Measurements from ENCODE around the gene ZNF396. TPM values are rescaled to one million over a fixed set of nuclear protein-coding genes. Genes with fewer than 3 reads are reported as not detected.

ZNF396 gene
- total and polyA plus RNA-seq, 9 of the 15 experiments (the other 6 are each of a cell fraction or from before 2014, with no cell fraction given): 0.73 to 2.3 (median 1.9) TPM

DNA sequence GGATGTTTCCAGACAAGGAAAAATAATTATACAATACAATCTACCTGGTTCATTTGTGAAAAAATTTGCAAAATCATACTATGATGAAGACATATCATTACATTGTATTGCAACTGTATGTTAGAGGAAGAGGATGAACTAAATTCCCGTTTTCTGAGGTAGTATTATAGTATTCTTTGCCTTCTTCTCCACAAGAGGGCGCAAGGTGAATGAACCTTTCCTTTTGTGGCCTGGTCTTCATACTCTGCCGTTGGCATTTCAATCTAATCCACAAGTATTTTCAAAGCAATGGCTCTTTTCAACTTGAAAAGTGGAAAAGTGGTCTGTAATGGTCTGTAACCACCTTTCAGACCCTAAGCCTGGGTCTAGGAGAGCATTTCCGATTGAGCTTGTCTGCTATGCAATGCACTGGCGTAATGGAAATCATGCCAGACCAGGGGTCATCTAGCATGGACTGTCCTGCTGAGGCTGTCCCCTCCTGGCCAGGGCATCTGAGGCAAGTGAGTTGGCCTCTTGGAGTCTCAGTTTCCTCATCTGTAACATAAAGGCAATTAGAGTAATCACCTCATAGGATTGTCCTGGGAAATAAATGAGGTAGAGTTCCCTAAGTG, 30.8 kb upstream of the ZNF396 start (continued):
- TF ChIP-seq, protein P1, sequence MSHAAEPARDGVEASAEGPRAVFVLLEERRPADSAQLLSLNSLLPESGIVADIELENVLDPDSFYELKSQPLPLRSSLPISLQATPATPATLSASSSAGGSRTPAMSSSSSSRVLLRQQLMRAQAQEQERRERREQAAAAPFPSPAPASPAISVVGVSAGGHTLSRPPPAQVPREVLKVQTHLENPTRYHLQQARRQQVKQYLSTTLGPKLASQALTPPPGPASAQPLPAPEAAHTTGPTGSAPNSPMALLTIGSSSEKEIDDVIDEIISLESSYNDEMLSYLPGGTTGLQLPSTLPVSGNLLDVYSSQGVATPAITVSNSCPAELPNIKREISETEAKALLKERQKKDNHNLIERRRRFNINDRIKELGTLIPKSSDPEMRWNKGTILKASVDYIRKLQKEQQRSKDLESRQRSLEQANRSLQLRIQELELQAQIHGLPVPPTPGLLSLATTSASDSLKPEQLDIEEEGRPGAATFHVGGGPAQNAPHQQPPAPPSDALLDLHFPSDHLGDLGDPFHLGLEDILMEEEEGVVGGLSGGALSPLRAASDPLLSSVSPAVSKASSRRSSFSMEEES (CRISPR knock-in tag; IDR thresholded peaks at IDR 0.05): no peak
- TF ChIP-seq HMG20A (CRISPR knock-in tag; conservative IDR thresholded peaks at IDR 0.05): no peak
- TF ChIP-seq, protein P2, sequence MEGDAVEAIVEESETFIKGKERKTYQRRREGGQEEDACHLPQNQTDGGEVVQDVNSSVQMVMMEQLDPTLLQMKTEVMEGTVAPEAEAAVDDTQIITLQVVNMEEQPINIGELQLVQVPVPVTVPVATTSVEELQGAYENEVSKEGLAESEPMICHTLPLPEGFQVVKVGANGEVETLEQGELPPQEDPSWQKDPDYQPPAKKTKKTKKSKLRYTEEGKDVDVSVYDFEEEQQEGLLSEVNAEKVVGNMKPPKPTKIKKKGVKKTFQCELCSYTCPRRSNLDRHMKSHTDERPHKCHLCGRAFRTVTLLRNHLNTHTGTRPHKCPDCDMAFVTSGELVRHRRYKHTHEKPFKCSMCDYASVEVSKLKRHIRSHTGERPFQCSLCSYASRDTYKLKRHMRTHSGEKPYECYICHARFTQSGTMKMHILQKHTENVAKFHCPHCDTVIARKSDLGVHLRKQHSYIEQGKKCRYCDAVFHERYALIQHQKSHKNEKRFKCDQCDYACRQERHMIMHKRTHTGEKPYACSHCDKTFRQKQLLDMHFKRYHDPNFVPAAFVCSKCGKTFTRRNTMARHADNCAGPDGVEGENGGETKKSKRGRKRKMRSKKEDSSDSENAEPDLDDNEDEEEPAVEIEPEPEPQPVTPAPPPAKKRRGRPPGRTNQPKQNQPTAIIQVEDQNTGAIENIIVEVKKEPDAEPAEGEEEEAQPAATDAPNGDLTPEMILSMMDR (IDR thresholded peaks at IDR 0.05 in 2 of 3, conservative IDR thresholded peaks at IDR 0.05 in 1 of 3; ENCODE audit: insufficient read depth in 2 of 3, low read depth in 1 of 3, low read length in 3 of 3): peak; percentile 69 to 91 (median 84)
- peak; percentile 84 for TF ChIP-seq SMC3 (conservative IDR thresholded peaks at IDR 0.05; ENCODE audit: insufficient read depth, low read depth, low read length)
- TF ChIP-seq CEBPG (CRISPR knock-in tag; IDR thresholded peaks at IDR 0.05): no peak
- 0 out of 4 replicates have a peak, but pooled peaks of 1 of the 2 experiments have one; percentile 18 for TF ChIP-seq CEBPG (tag; conservative IDR thresholded peaks at IDR 0.05 in 1 of 2, IDR thresholded peaks at IDR 0.05 in 1 of 2)
- TF ChIP-seq GATAD2B (IDR thresholded peaks at IDR 0.05; ENCODE audit: borderline replicate concordance): peak; percentile 37; the same call in 1 of the 2 replicates
- TF ChIP-seq MAFG (tag; conservative IDR thresholded peaks at IDR 0.05): 0 out of 2 replicates have a peak, but pooled peaks have one; percentile 27
- TF ChIP-seq, protein P3, sequence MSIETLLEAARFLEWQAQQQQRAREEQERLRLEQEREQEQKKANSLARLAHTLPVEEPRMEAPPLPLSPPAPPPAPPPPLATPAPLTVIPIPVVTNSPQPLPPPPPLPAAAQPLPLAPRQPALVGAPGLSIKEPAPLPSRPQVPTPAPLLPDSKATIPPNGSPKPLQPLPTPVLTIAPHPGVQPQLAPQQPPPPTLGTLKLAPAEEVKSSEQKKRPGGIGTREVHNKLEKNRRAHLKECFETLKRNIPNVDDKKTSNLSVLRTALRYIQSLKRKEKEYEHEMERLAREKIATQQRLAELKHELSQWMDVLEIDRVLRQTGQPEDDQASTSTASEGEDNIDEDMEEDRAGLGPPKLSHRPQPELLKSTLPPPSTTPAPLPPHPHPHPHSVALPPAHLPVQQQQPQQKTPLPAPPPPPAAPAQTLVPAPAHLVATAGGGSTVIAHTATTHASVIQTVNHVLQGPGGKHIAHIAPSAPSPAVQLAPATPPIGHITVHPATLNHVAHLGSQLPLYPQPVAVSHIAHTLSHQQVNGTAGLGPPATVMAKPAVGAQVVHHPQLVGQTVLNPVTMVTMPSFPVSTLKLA (conservative IDR thresholded peaks at IDR 0.05): 0 out of 4 replicates have a peak, but pooled peaks of 1 of the 2 experiments have one; percentile 35

Measured in K562 (cell line).